Measurements from ENCODE around the gene SSR4. TPM values are rescaled to one million over a fixed set of nuclear protein-coding genes. Genes with fewer than 3 reads are reported as not detected.

SSR4 gene
- total and polyA plus RNA-seq, 4 donors: 182 to 633 (median 292) TPM

GRCh38 chrX:153778684-153779101 lies 15.8 kb upstream of the SSR4 start:
- Histone ChIP-seq H3K27ac (ENCODE audit: low read depth in 1 of 2, low read length in 2 of 2) (no peak overlapping the region), H3K27me3 (ENCODE audit: control insufficient read depth in 1 of 2, insufficient read depth in 2 of 2, low read length in 1 of 2) (no peaks in the 10 kb centered on the region), H3K4me3 (ENCODE audit: low read length in 2 of 2) (no peak overlapping the region), H3K4me1 (ENCODE audit: control insufficient read depth in 1 of 2, insufficient read depth in 2 of 2, low read length in 2 of 2) (no peaks in the 10 kb centered on the region), H3K9me3 (ENCODE audit: control insufficient read depth, low read length) (no peaks in the 10 kb centered on the region), H3K36me3 (ENCODE audit: control insufficient read depth in 1 of 2, insufficient read depth in 2 of 2, low read length in 1 of 2) (no peaks in the 10 kb centered on the region)
- WGBS, 2 donors: 70 to 73% methylated on average over 15 to 16 of the region's 16 CpGs
- intact Hi-C loops (cut with DNase I): no loop called here
- DNase-seq: peak in 1 of 2 donors; percentile 45
- ATAC-seq (ENCODE audit: low FRiP score): no peak

GRCh38 chrX:153779891-153780677 lies 14.4 kb upstream of the SSR4 start:
- 78 to 82% methylated on average over 18 of the region's 18 CpGs for WGBS, 2 donors
- no peaks in the 10 kb centered on the region for H3K4me1 ChIP-seq (ENCODE audit: control insufficient read depth in 1 of 2, insufficient read depth in 2 of 2, low read length in 2 of 2)
- H3K36me3 ChIP-seq (ENCODE audit: control insufficient read depth in 1 of 2, insufficient read depth in 2 of 2, low read length in 1 of 2): no peaks in the 10 kb centered on the region
- no peak for ATAC-seq (ENCODE audit: low FRiP score)
- H3K4me3 ChIP-seq (ENCODE audit: low read length in 2 of 2): no peak overlapping the region
- intact Hi-C loops (cut with DNase I): no loop called here
- H3K9me3 ChIP-seq (ENCODE audit: control insufficient read depth, low read length): no peaks in the 10 kb centered on the region
- peak overlapping the region in 1 of 2 donors; percentile 29 for H3K27ac ChIP-seq (ENCODE audit: low read depth in 1 of 2, low read length in 2 of 2)
- no peaks in the 10 kb centered on the region for H3K27me3 ChIP-seq (ENCODE audit: control insufficient read depth in 1 of 2, insufficient read depth in 2 of 2, low read length in 1 of 2)
- DNase-seq: no peak

GRCh38 chrX:153780678-153781427 lies 13.6 kb upstream of the SSR4 start, which contains the start of gene SRPK3:
SRPK3 (plus strand) TSS chrX:153781041; CDS start chrX:153781087, 46 bp downstream.
- intact Hi-C loops (cut with DNase I): no loop called here
- peak; percentile 9 for ATAC-seq (ENCODE audit: low FRiP score)
- peaks cover 0 to 3% of the 10 kb centered on the region in 2 donors for H3K36me3 ChIP-seq (ENCODE audit: control insufficient read depth in 1 of 2, insufficient read depth in 2 of 2, low read length in 1 of 2)
- WGBS, 2 donors: 6 to 52% methylated on average over 49 to 52 of the region's 52 CpGs
- no peaks in the 10 kb centered on the region for H3K9me3 ChIP-seq (ENCODE audit: control insufficient read depth, low read length)
- DNase-seq: no peak
- no peaks in the 10 kb centered on the region for H3K4me1 ChIP-seq (ENCODE audit: control insufficient read depth in 1 of 2, insufficient read depth in 2 of 2, low read length in 2 of 2)
- H3K27ac ChIP-seq (ENCODE audit: low read depth in 1 of 2, low read length in 2 of 2): peak within 1 kb of the TSS in 1 of 2 donors; percentile 39
- no peak within 1 kb of the TSS for H3K4me3 ChIP-seq (ENCODE audit: low read length in 2 of 2)
- H3K27me3 ChIP-seq (ENCODE audit: control insufficient read depth in 1 of 2, insufficient read depth in 2 of 2, low read length in 1 of 2): no peaks in the 10 kb centered on the region

DNA sequence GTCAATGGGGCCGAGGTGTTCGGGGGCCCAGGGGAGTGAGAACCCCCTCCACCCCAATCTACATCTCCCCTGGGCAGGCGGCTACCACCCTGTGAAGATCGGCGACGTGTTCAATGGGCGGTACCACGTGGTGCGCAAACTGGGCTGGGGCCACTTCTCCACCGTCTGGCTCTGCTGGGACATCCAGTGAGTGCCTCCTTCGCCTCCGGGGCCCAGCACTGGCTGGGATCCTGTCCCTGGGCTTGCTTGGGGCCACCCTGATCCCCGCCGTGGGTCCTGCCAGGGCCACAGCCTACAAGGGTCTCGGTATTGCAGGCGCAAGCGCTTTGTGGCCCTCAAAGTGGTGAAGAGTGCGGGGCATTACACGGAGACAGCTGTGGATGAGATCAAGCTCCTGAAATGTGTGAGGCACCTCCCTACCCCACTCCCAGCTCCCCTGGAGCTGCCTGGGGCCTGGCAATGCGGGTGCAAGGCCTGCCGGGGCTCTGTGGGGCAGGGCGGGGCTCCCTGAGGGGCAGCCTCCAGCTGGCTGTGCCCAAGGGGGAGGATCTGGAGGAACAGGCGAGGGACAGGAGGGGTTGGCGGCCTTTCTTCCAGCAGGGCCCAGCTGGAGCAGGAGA lies 12.9 kb upstream of the SSR4 start:
- H3K4me3 ChIP-seq (ENCODE audit: low read length in 2 of 2): no peak overlapping the region
- H3K4me1 ChIP-seq (ENCODE audit: control insufficient read depth in 1 of 2, insufficient read depth in 2 of 2, low read length in 2 of 2): no peaks in the 10 kb centered on the region
- DNase-seq (no peak), ATAC-seq (ENCODE audit: low FRiP score) (no peak)
- peak overlapping the region in 1 of 2 donors; percentile 39 for H3K27ac ChIP-seq (ENCODE audit: low read depth in 1 of 2, low read length in 2 of 2)
- H3K36me3 ChIP-seq (ENCODE audit: control insufficient read depth in 1 of 2, insufficient read depth in 2 of 2, low read length in 1 of 2): peaks cover 0 to 3% of the 10 kb centered on the region in 2 donors
- intact Hi-C loops (cut with DNase I): no loop called here
- H3K9me3 ChIP-seq (ENCODE audit: control insufficient read depth, low read length): no peaks in the 10 kb centered on the region
- no peaks in the 10 kb centered on the region for H3K27me3 ChIP-seq (ENCODE audit: control insufficient read depth in 1 of 2, insufficient read depth in 2 of 2, low read length in 1 of 2)
- 65 to 71% methylated on average over 24 of the region's 24 CpGs for WGBS, 2 donors

DNA sequence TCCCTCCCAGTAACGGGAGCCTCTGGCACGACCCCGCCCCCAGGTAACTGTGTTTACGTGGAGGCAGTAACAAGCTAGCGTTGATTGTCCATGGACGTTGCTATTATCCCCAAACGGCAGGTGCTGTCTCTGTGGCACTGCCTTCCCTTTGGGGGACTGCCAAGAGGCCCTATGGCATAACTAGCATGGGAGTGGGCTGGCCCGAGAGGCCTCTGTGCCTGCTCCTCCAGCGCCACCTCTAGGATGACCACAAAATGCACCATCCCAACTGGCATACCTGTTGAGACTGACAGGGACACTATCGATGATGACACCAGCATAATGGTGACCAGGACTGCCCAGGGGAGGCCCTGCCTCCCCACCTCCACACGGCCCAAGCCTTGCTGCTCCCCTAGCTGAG lies 12.2 kb upstream of the SSR4 start:
- no peaks in the 10 kb centered on the region for H3K27me3 ChIP-seq (ENCODE audit: control insufficient read depth in 1 of 2, insufficient read depth in 2 of 2, low read length in 1 of 2)

GRCh38 chrX:153782871-153783270 lies 11.6 kb upstream of the SSR4 start:
- Histone ChIP-seq H3K27me3 (ENCODE audit: control insufficient read depth in 1 of 2, insufficient read depth in 2 of 2, low read length in 1 of 2) (no peaks in the 10 kb centered on the region), H3K4me3 (ENCODE audit: low read length in 2 of 2) (no peak overlapping the region), H3K9me3 (ENCODE audit: control insufficient read depth, low read length) (no peaks in the 10 kb centered on the region), H3K36me3 (ENCODE audit: control insufficient read depth in 1 of 2, insufficient read depth in 2 of 2, low read length in 1 of 2) (peaks cover 0 to 3% of the 10 kb centered on the region in 2 donors), H3K27ac (ENCODE audit: low read depth in 1 of 2, low read length in 2 of 2) (no peak overlapping the region), H3K4me1 (ENCODE audit: control insufficient read depth in 1 of 2, insufficient read depth in 2 of 2, low read length in 2 of 2) (no peaks in the 10 kb centered on the region)
- DNase-seq (no peak), ATAC-seq (ENCODE audit: low FRiP score) (no peak)
- intact Hi-C loops (cut with DNase I): no loop called here
- WGBS, 2 donors: 90 to 92% methylated on average over 14 of the region's 14 CpGs

More for the DNA sequence above, 12.2 kb upstream of the SSR4 start:
- intact Hi-C loops (cut with DNase I): no loop called here
- WGBS, 2 donors: 70 to 71% methylated on average over 11 of the region's 11 CpGs
- Histone ChIP-seq H3K4me3 (ENCODE audit: low read length in 2 of 2) (no peak overlapping the region), H3K27ac (ENCODE audit: low read depth in 1 of 2, low read length in 2 of 2) (no peak overlapping the region), H3K4me1 (ENCODE audit: control insufficient read depth in 1 of 2, insufficient read depth in 2 of 2, low read length in 2 of 2) (no peaks in the 10 kb centered on the region), H3K9me3 (ENCODE audit: control insufficient read depth, low read length) (no peaks in the 10 kb centered on the region), H3K36me3 (ENCODE audit: control insufficient read depth in 1 of 2, insufficient read depth in 2 of 2, low read length in 1 of 2) (peaks cover 0 to 3% of the 10 kb centered on the region in 2 donors)
- ATAC-seq (ENCODE audit: low FRiP score) (no peak), DNase-seq (no peak)

GRCh38 chrX:153783378-153784013 lies 11.0 kb upstream of the SSR4 start:
- no peak overlapping the region for H3K4me3 ChIP-seq (ENCODE audit: low read length in 2 of 2)
- H3K4me1 ChIP-seq (ENCODE audit: control insufficient read depth in 1 of 2, insufficient read depth in 2 of 2, low read length in 2 of 2): no peaks in the 10 kb centered on the region
- intact Hi-C loops (cut with DNase I): no loop called here
- DNase-seq: no peak
- H3K36me3 ChIP-seq (ENCODE audit: control insufficient read depth in 1 of 2, insufficient read depth in 2 of 2, low read length in 1 of 2): peaks cover 0 to 3% of the 10 kb centered on the region in 2 donors
- H3K27ac ChIP-seq (ENCODE audit: low read depth in 1 of 2, low read length in 2 of 2): no peak overlapping the region
- 81 to 85% methylated on average over 24 of the region's 24 CpGs for WGBS, 2 donors
- H3K27me3 ChIP-seq (ENCODE audit: control insufficient read depth in 1 of 2, insufficient read depth in 2 of 2, low read length in 1 of 2): no peaks in the 10 kb centered on the region
- no peak for ATAC-seq (ENCODE audit: low FRiP score)
- no peaks in the 10 kb centered on the region for H3K9me3 ChIP-seq (ENCODE audit: control insufficient read depth, low read length)

DNA sequence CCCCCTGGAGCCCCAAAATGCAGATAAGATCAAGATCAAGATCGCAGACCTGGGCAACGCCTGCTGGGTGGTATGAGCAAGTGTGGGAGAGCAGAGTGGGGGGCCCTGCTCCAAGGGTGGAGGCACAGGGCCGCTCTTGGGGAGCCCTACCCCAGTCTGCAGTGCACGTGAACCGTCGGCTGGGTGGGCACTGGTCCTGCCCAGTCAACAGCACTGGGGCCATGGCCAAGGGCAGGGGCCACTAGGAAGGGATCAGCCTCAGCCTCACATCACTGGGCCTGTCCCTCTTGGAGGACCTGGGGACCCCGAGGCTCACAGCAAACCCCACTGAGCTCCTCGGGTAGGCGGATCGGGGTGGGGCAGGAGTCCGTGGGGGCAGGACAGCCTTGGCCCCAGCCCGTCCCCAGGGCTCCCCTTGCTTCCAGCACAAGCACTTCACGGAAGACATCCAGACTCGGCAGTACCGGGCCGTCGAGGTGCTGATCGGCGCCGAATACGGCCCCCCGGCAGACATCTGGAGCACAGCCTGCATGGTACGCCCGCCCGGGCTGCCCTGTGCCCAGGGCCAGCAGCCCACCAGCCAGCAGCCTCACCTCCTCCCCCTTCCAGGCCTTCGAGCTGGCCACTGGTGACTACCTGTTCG lies 10.0 kb upstream of the SSR4 start:
- peaks cover 0 to 3% of the 10 kb centered on the region in 2 donors for H3K36me3 ChIP-seq (ENCODE audit: control insufficient read depth in 1 of 2, insufficient read depth in 2 of 2, low read length in 1 of 2)
- DNase-seq: no peak
- no peak for ATAC-seq (ENCODE audit: low FRiP score)
- H3K27ac ChIP-seq (ENCODE audit: low read depth in 1 of 2, low read length in 2 of 2): no peak overlapping the region
- intact Hi-C loops (cut with DNase I): no loop called here
- H3K27me3 ChIP-seq (ENCODE audit: control insufficient read depth in 1 of 2, insufficient read depth in 2 of 2, low read length in 1 of 2): no peaks in the 10 kb centered on the region
- 88 to 90% methylated on average over 22 to 27 of the region's 27 CpGs for WGBS, 2 donors
- H3K9me3 ChIP-seq (ENCODE audit: control insufficient read depth, low read length): no peaks in the 10 kb centered on the region
- H3K4me1 ChIP-seq (ENCODE audit: control insufficient read depth in 1 of 2, insufficient read depth in 2 of 2, low read length in 2 of 2): no peaks in the 10 kb centered on the region
- H3K4me3 ChIP-seq (ENCODE audit: low read length in 2 of 2): no peak overlapping the region

Data from aorta (tissue), 5 donors.